Endothelial cell of umbilical vein (primary cell): ENCODE measurements around the gene NKIRAS1. TPM values are rescaled to one million over a fixed set of nuclear protein-coding genes. Genes with fewer than 3 reads are reported as not detected.

ENCODE experiments used
- BruUV-seq: library from RNA; stranded (reverse); fragments of 400-500 nt; replicated peaks from 2 replicates; lab custom pipeline; 2021; lab: Mats Ljungman, UMichigan
- CTCF ChIA-PET: fragments of 300-600, 350-600 bp; sonication (Branson Sonifier 250); formaldehyde crosslinking; loops from one replicate; lab custom pipeline; 2021; ENCODE audit warnings: antibody characterized with exemption, inconsistent platforms; lab: Charles Lee
- POLR2A ChIA-PET: fragments of 300-600, 350-600 bp; sonication (Branson Sonifier 250); formaldehyde crosslinking; loops from one replicate; lab custom pipeline; 2021; ENCODE audit warnings: antibody characterized with exemption, inconsistent platforms; lab: Charles Lee
- DNase-seq: peaks from one replicate; pipeline ENCODE4 v3.0.0-alpha.2; 2011; ENCODE audit warnings: low read depth, low spot score
- FAIRE-seq: peaks from 2 replicates; lab custom pipeline; 2011; peaks lifted over from hg19 to GRCh38; lab: Jason Lieb, UNC
- H2AFZ ChIP-seq: 2 replicates; pipeline ENCODE4 v1.6.0; 2012; ENCODE audit warnings: low read depth, low read length, control low read depth, inconsistent platforms
- H3K27ac ChIP-seq: 2 replicates; pipeline ENCODE4 v1.5.1; 2011; ENCODE audit warnings: low read depth, mild to moderate bottlenecking, control low read depth, low read length, moderate library complexity; ENCODE audit not compliant: insufficient read depth
- H3K27me3 ChIP-seq, 2 experiments: 2 replicates each; pipeline versions ENCODE4 v1.6.0 to v1.6.1; 2011; ENCODE audit warnings: low read length in 2 of 2, mixed read lengths in 1 of 2; ENCODE audit not compliant: control insufficient read depth in 2 of 2, insufficient read depth in 2 of 2
- H3K36me3 ChIP-seq, 2 experiments: 2 replicates in 1 of 2; 3 replicates in 1 of 2; pipeline ENCODE4 v1.5.1; 2011; ENCODE audit warnings: low read length in 2 of 2, mild to moderate bottlenecking in 1 of 2, moderate library complexity in 1 of 2; ENCODE audit not compliant: control insufficient read depth in 2 of 2, insufficient read depth in 2 of 2; ENCODE audit errors: extremely low read depth in 1 of 2
- H3K4me1 ChIP-seq: 3 replicates; pipeline ENCODE4 v1.5.1; 2011; ENCODE audit warnings: mild to moderate bottlenecking, low read length; ENCODE audit not compliant: control insufficient read depth, insufficient read depth; ENCODE audit errors: extremely low read depth
- H3K4me2 ChIP-seq: 2 replicates; pipeline ENCODE4 v1.6.1; 2011; ENCODE audit warnings: low read length, control low read depth, mixed read lengths; ENCODE audit not compliant: insufficient read depth
- H3K4me3 ChIP-seq, 3 experiments: fragments of 200-600 bp in 1 of 3; sonication (generic), shearing (Covaris generic) in 1 of 3; replicated peaks in 1 of 3; 2 replicates each; pipeline ENCODE4 v1.5.1; 2011 to 2016; ENCODE audit warnings: control low read depth in 3 of 3, low read length in 3 of 3, mild to moderate bottlenecking in 2 of 3, inconsistent platforms in 1 of 3, low read depth in 1 of 3, moderate library complexity in 1 of 3; ENCODE audit not compliant: insufficient read depth in 1 of 3
- H3K79me2 ChIP-seq: 2 replicates; pipeline ENCODE4 v1.6.0; 2012; ENCODE audit warnings: low read length, inconsistent platforms; ENCODE audit not compliant: control insufficient read depth, insufficient read depth
- H3K9ac ChIP-seq: replicated peaks from 2 replicates; pipeline ENCODE3; 2011; ENCODE audit warnings: low read length, control low read depth; ENCODE audit not compliant: insufficient read depth; ENCODE audit errors: extremely low read depth
- H3K9me1 ChIP-seq: replicated peaks from 3 replicates; pipeline ENCODE4 v1.6.0; 2011; ENCODE audit warnings: mild to moderate bottlenecking, low read length; ENCODE audit not compliant: control insufficient read depth, insufficient read depth; ENCODE audit errors: extremely low read depth
- H3K9me3 ChIP-seq: replicated peaks from 2 replicates; pipeline ENCODE4 v1.5.1; 2012; ENCODE audit warnings: low read length, inconsistent platforms; ENCODE audit not compliant: control insufficient read depth, insufficient read depth
- H4K20me1 ChIP-seq: replicated peaks from 2 replicates; pipeline ENCODE3; 2011; ENCODE audit warnings: mild to moderate bottlenecking, low read length; ENCODE audit not compliant: control insufficient read depth, insufficient read depth; ENCODE audit errors: extremely low read depth
- CTCF ChIP-seq, 2 donors: IDR thresholded peaks; 1 replicate in 1 of 2; 2 replicates in 1 of 2; pipeline ENCODE4 v1.5.1; 2011; ENCODE audit warnings: low read length in 2 of 2, mild to moderate bottlenecking in 2 of 2, moderate library complexity in 2 of 2, control low read depth in 1 of 2, inconsistent platforms in 1 of 2, low read depth in 1 of 2; ENCODE audit not compliant: insufficient read depth in 1 of 2; ENCODE audit errors: extremely low read depth in 1 of 2
- FOS ChIP-seq: IDR thresholded peaks from 2 replicates; pipeline ENCODE4 v1.6.1; 2011; ENCODE audit warnings: mild to moderate bottlenecking, low read length, moderate library complexity, borderline replicate concordance; ENCODE audit not compliant: insufficient read depth
- GATA2 ChIP-seq: IDR thresholded peaks from 2 replicates; pipeline ENCODE4 v1.7.0; 2011; ENCODE audit warnings: low read depth, mild to moderate bottlenecking, moderate library complexity, mixed read lengths, low read length; ENCODE audit not compliant: insufficient read length, insufficient read depth
- JUN ChIP-seq: IDR thresholded peaks from 2 replicates; pipeline ENCODE4 v1.6.1; 2011; ENCODE audit warnings: borderline replicate concordance, low read depth; ENCODE audit not compliant: insufficient read length, insufficient read depth
- MAX ChIP-seq: IDR thresholded peaks from 2 replicates; pipeline ENCODE4 v1.6.1; 2011; ENCODE audit not compliant: insufficient read depth, insufficient read length
- POLR2A ChIP-seq: IDR thresholded peaks from 2 replicates; pipeline ENCODE4 v1.6.1; 2012; ENCODE audit warnings: low read depth, mild to moderate bottlenecking, control low read depth, low read length
- POLR2AphosphoS5 ChIP-seq: IDR thresholded peaks from 2 replicates; pipeline ENCODE4 v1.6.1; 2012; ENCODE audit warnings: low read depth, mild to moderate bottlenecking, control low read depth, low read length, moderate library complexity; ENCODE audit not compliant: insufficient read depth
- dilution Hi-C: fragments of 300-500 bp; cut with MboI; formaldehyde crosslinking; loops from one replicate; pipeline ENCODE4 v1.15.0; 2019; ENCODE audit warnings: low sequenced_read_pairs; ENCODE audit not compliant: extremely low pct_ligation_motif_present
- intact Hi-C: fragments of 100-400 bp; cut with micrococcal nuclease; formaldehyde crosslinking; loops from one replicate; pipeline ENCODE4 v1.10.0; 2022
- polyA plus RNA-seq, 4 experiments: library from polyadenylated mRNA; depleted of rRNA in 3 of 4; stranded (reverse) in 3 of 4; unstranded in 1 of 4; fragments of >200 nt; gene quantifications; 2 replicates each; pipeline versions ENCODE4 v1.2.1 to v1.2.3, GENCODE V29; 2011 to 2012; ENCODE audit warnings: missing spikeins in 1 of 4
- total RNA-seq: library from RNA; stranded (reverse); gene quantifications from 2 replicates; pipeline ENCODE4 v1.2.3, GENCODE V29; 2021

NKIRAS1 gene
- total and polyA plus RNA-seq, 2 donors (not counting 3 experiments of a cell fraction or from before 2014, with no cell fraction given), result 2.2 to 2.9 TPM

GRCh38 chr3:23863060-23863459 lies 53.7 kb downstream of the NKIRAS1 start:
- DNase-seq, result peak; percentile 84
- CTCF ChIA-PET, result interaction anchor here (1.6 to 2.5 kb wide), 2 partner anchors 25 to 29 kb away, joined by 6 to 7 read pairs; no protein-coding TSS in a partner anchor
- BruUV-seq, result no TSS peak

More at GRCh38 chr3:23863060-23863459, 53.7 kb downstream of the NKIRAS1 start:
- peak overlapping the region; percentile 49 for H3K27ac ChIP-seq
- H3K9ac ChIP-seq, result no peak overlapping the region
- H3K4me3 ChIP-seq, result no peak overlapping the region
- no peaks in the 10 kb centered on the region for H4K20me1 ChIP-seq
- TF ChIP-seq CTCF (IDR thresholded peaks at IDR 0.05; ENCODE audit: extremely low read depth in 1 of 2, insufficient read depth in 1 of 2, low read depth in 1 of 2, low read length in 2 of 2) (no peak), POLR2A (peak; percentile 43), MAX (no peak), FOS (peak; percentile 80), POLR2AphosphoS5 (peak; percentile 60), JUN (peak; percentile 93), GATA2 (peak; percentile 96)
- no peaks in the 10 kb centered on the region for H3K9me3 ChIP-seq
- POLR2A ChIA-PET, result no interaction called here
- intact Hi-C loops, result loop anchor here (1.0 kb wide), 1 partner anchor 661 kb away; no protein-coding TSS in a partner anchor
- no peaks in the 10 kb centered on the region for H3K36me3 ChIP-seq
- H3K4me1 ChIP-seq, result peaks cover 56% of the 10 kb centered on the region
- H3K79me2 ChIP-seq, result peaks cover 56% of the 10 kb centered on the region
- peak overlapping the region; percentile 20 for H3K4me2 ChIP-seq
- no peaks in the 10 kb centered on the region for H3K27me3 ChIP-seq
- no peak overlapping the region for H2AFZ ChIP-seq
- no peak for FAIRE-seq
- H3K9me1 ChIP-seq, result no peaks in the 10 kb centered on the region
- dilution Hi-C loops, result no loop called here
